ENCODE data around the gene WDR55.
"Not testable (repeated sequence)": the region's sequence is repeated elsewhere in the genome, so short reads cannot be mapped to it uniquely, and the experiment has no call there.

The WDR55 gene

DNA sequence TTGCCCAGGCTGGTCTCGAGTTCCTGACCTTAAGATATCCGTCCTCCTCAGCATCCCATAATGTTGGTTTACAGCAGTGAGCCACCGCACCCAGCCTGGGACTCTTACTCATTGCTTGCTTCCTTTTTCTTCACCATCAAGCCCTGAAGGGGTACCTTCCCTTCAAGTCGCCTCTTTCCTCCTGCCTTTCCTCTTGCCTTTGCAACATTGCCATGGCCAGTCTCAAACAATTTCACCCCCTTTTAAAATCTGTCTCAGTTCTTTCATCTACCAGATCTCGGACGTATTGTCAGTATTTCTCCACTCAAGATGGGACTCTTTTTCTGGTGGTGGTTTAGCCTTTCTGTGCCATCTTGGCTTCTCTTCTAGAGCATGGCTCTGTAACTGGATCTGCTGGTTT lies 56.0 kb downstream of the WDR55 start:
- CTCF ChIA-PET: interaction anchor here (0.6 to 1.6 kb wide), 3 partner anchors 79 to 585 kb away, joined by 3 to 4 read pairs (median 3); no protein-coding TSS in a partner anchor
- H3K27ac ChIP-seq (ENCODE audit: insufficient read depth in 1 of 2, low read depth in 1 of 2, low read length in 2 of 2, poor library complexity in 1 of 2, severe bottlenecking in 2 of 2); DNase-seq; H3K9me3 ChIP-seq (ENCODE audit: control extremely low read depth in 1 of 5, control insufficient read depth in 4 of 5, insufficient read depth in 2 of 5, low read depth in 1 of 5, low read length in 4 of 5); H3K36me3 ChIP-seq (ENCODE audit: control insufficient read depth in 4 of 4, insufficient read depth in 4 of 4, low read length in 3 of 4); H3K4me3 ChIP-seq (ENCODE audit: control insufficient read depth in 1 of 7, extremely low read depth in 1 of 7, insufficient read depth in 4 of 7, low read depth in 2 of 7, low read length in 6 of 7); POLR2A ChIA-PET; H3K4me1 ChIP-seq (ENCODE audit: control extremely low read depth in 1 of 4, control insufficient read depth in 4 of 4, insufficient read depth in 4 of 4, low read length in 3 of 4): not testable (repeated sequence)
- H3K27me3 ChIP-seq (replicated peaks in 2 of 5; ENCODE audit: control insufficient read depth in 4 of 5, insufficient read depth in 5 of 5, low read length in 4 of 5): peaks cover 0 to 10% (median 3%) of the 10 kb centered on the region in 5 experiments
- WGBS (ENCODE audit: insufficient coverage): 38% methylated on average over 3 of the region's 6 CpGs

DNA sequence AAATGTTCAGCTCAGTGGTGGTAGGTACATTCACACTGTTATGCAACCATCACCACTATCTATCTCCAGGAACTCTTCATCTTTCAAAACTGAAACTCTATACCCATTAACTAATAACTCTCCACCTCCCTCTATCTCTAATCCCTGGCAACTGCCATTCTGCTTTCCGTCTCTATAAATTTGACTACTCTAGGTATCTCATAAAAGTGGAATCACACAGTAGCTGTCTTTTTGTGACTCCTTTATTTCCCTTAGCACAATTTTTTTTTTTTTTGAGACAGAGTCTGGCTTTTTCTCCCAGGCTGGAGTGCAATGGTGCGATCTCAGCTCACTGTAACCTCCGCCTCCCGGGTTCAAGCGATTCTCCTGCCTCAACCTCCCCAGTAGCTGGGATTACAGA lies 56.7 kb downstream of the WDR55 start:
- POLR2A ChIA-PET; H3K9me3 ChIP-seq (ENCODE audit: control extremely low read depth in 1 of 5, control insufficient read depth in 4 of 5, insufficient read depth in 2 of 5, low read depth in 1 of 5, low read length in 4 of 5); H3K4me3 ChIP-seq (ENCODE audit: control insufficient read depth in 1 of 7, extremely low read depth in 1 of 7, insufficient read depth in 4 of 7, low read depth in 2 of 7, low read length in 6 of 7); H3K27ac ChIP-seq (ENCODE audit: insufficient read depth in 1 of 2, low read depth in 1 of 2, low read length in 2 of 2, poor library complexity in 1 of 2, severe bottlenecking in 2 of 2); H3K36me3 ChIP-seq (ENCODE audit: control insufficient read depth in 4 of 4, insufficient read depth in 4 of 4, low read length in 3 of 4); H3K4me1 ChIP-seq (ENCODE audit: control extremely low read depth in 1 of 4, control insufficient read depth in 4 of 4, insufficient read depth in 4 of 4, low read length in 3 of 4); DNase-seq: not testable (repeated sequence)
- CTCF ChIA-PET: interaction anchor here (0.6 to 1.5 kb wide), 6 partner anchors 117 to 929 kb away, joined by 3 to 4 read pairs (median 3); no protein-coding TSS in a partner anchor
- peaks cover 0 to 13% (median 4%) of the 10 kb centered on the region in 5 experiments for H3K27me3 ChIP-seq (replicated peaks in 2 of 5; ENCODE audit: control insufficient read depth in 4 of 5, insufficient read depth in 5 of 5, low read length in 4 of 5)
- WGBS (ENCODE audit: insufficient coverage): 100% methylated on average over 1 of the region's 5 CpGs

Measured in common myeloid progenitor, CD34-positive (primary cell).